ENCODE data around the gene TBX4. TPM values are rescaled to one million over a fixed set of nuclear protein-coding genes. Genes with fewer than 3 reads are reported as not detected.

Gene TBX4
- total RNA-seq, 1 donor from 2014 or later = 0.05 TPM

- intact Hi-C loops (cut with DNase I) = loop anchor here (5.0 to 10.0 kb wide), 3 partner anchors 410 to 688 kb away; no protein-coding TSS in a partner anchor
Observed at GRCh38 chr17:61412143-61412859, 39.9 kb upstream of the TBX4 start.

GRCh38 chr17:61412860-61413660, 39.2 kb upstream of the TBX4 start:
- DNase-seq (ENCODE audit: low spot score) = no peak

More at GRCh38 chr17:61412143-61412859, 39.9 kb upstream of the TBX4 start:
- DNase-seq (ENCODE audit: low spot score) = peak; percentile 91

DNA sequence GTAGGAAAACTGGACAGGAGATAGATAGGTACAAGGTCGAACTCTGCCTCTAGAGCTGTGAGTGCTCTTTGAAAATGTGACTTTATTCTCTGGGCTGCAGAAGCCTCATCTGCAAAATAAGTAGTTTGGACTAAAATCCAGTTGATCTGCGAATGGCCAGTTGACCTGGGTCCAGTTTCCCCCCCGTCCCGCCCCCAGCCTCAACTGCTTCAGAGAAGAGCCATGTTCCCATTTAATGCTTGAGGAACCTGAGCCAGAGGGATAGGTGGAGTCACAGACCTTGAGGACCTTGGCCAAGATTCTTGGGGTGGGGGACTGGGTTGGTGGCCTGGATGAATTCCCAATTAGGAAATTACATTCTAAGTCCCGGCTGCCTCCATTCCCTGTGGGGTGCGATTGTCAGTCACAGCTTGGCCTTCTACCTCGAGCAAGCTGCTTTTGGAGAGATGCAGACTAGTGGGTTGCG, 38.5 kb upstream of the TBX4 start:
- intact Hi-C loops (cut with DNase I) = loop anchor here (5.0 to 10.0 kb wide), 3 partner anchors 411 to 689 kb away; no protein-coding TSS in a partner anchor

More at GRCh38 chr17:61412860-61413660, 39.2 kb upstream of the TBX4 start:
- intact Hi-C loops (cut with DNase I) = loop anchor here (5.0 to 10.0 kb wide), 3 partner anchors 411 to 688 kb away; no protein-coding TSS in a partner anchor

DNA sequence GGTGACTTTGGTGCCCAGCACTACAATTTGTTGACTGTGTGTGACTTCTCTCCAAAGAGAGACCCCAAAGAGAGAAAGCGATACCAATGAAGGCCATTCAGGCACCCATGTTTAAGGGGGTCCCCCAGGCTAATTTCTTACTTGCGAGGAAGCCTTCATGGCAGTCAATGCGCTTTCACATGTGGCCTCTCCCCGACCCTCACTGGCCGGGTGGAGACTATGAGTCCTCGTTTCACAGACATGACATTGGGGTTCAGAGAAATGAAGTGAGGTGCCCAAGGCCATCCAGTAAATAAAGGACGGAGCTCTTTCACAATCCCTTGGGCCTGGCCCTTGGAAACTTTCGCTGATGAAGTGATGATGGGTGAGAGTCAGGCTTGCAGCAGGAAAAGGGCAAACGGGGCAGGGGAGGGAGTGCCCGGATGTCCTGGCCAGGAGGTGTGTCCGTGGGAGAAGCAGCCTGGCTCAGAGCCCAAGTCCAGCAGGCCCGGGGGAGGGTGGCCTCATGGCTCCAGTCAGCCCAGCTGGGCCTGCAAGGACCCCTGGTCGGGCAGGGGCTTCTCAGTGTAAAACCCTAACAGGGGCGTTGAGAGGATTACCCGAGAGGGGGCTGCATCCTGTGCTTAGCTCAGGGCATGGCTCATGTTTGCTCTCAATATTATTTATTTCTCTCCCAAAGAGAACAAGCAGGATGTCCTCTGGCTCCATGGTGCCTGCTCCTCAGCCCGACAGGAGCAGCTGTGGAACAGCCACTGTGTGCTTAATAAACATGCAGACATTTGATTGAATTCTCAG, 37.9 kb upstream of the TBX4 start:
- no peak for DNase-seq (ENCODE audit: low spot score)
- intact Hi-C loops (cut with DNase I) = loop anchor here (5.0 to 10.0 kb wide), 3 partner anchors 412 to 690 kb away; no protein-coding TSS in a partner anchor

More for the DNA sequence above, 38.5 kb upstream of the TBX4 start:
- no peak for DNase-seq (ENCODE audit: low spot score)

GRCh38 chr17:61414936-61415251, 37.3 kb upstream of the TBX4 start:
- intact Hi-C loops (cut with DNase I) = loop anchor here (5.0 to 10.0 kb wide), 4 partner anchors 413 to 690 kb away; partner anchors contain the start of gene MED13
- no peak for DNase-seq (ENCODE audit: low spot score)

GRCh38 chr17:61415374-61416210, 36.6 kb upstream of the TBX4 start:
- no peak for DNase-seq (ENCODE audit: low spot score)
- intact Hi-C loops (cut with DNase I) = loop anchor here (2.0 to 10.0 kb wide), 3 partner anchors 135 to 691 kb away; partner anchors contain the start of gene MED13

- DNase-seq (ENCODE audit: low spot score) = no peak
- intact Hi-C loops (cut with DNase I) = loop anchor here (2.0 to 10.0 kb wide), 3 partner anchors 135 to 691 kb away; partner anchors contain the start of gene MED13
Observed at GRCh38 chr17:61416211-61416539, 36.0 kb upstream of the TBX4 start.

GRCh38 chr17:61416540-61417363, 35.5 kb upstream of the TBX4 start:
- intact Hi-C loops (cut with DNase I) = loop anchor here (2.0 to 10.0 kb wide), 3 partner anchors 134 to 692 kb away; partner anchors contain the start of gene MED13
- peak; percentile 92 for DNase-seq (ENCODE audit: low spot score)

DNA sequence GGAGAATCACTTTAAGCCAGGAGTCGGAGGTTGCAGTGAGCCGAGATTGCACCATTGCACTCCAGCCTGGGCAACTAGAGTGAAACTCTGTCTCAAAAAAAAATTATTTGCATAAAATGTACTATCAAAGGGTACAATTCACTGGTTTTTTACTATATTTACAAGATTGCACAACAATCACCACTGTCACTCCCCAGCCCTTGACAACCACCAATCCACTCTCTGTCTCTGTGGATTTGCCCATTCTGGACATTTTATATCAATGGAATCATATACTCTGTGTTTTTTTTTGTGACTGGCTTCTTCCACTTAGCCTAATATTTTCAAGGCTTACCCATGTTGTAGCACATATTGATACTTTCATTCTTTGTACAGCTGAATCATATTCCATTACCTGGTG, 33.8 kb upstream of the TBX4 start:
- intact Hi-C loops (cut with DNase I) = loop anchor here (5.0 to 10.0 kb wide), 2 partner anchors 649 to 694 kb away; partner anchors contain the start of gene MED13
- no peak for DNase-seq (ENCODE audit: low spot score)

- no peak for DNase-seq (ENCODE audit: low spot score)
- intact Hi-C loops (cut with DNase I) = loop anchor here (5.0 to 10.0 kb wide), 2 partner anchors 648 to 695 kb away; partner anchors contain the start of gene MED13
Observed at GRCh38 chr17:61419496-61420046, 32.7 kb upstream of the TBX4 start.

DNA sequence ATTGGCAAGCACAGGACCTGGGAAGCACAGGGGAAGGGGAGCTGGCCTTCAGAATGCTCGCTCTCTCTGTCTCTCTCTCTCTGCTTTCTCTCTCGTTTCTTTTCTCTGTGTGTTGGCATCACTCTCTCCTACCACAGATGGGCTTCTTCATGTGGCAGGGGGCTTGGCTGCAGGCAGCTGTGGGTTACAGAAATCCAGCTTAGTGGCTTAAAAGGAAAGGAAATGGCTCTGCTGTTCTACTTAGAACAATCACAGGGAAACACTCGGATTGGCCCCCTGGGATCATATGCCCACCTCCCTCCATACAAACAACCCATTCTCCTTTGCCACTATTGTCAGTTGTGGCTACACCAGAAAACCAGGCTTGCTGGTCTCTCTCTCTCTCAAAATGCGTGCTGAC, 32.2 kb upstream of the TBX4 start:
- no peak for DNase-seq (ENCODE audit: low spot score)
- intact Hi-C loops (cut with DNase I) = no loop called here

GRCh38 chr17:61420745-61421398, 31.4 kb upstream of the TBX4 start:
- intact Hi-C loops (cut with DNase I) = no loop called here
- no peak for DNase-seq (ENCODE audit: low spot score)

DNA sequence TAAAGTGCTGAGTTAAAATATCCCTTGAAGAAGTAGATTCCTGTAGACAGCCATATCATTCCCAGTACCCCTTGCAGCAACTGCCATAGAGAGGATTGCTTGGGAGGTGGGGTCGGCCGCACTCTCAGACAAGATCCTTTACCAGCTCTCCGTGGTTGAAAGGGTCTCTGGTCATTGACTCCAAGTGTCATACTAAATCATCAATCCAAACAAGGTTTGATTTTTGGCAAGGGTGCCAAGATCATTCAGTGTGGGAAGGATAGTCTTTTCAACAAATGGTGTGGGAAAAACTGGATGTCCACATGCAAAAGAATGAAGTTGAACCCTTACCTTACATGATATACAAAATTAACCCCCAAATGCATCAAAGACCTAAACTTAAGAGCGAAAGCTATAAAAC, 30.8 kb upstream of the TBX4 start:
- no peak for DNase-seq (ENCODE audit: low spot score)
- intact Hi-C loops (cut with DNase I) = no loop called here

- no peak for DNase-seq (ENCODE audit: low spot score)
- intact Hi-C loops (cut with DNase I) = no loop called here
Observed at GRCh38 chr17:61422116-61422799, 30.0 kb upstream of the TBX4 start.

- no peak for DNase-seq (ENCODE audit: low spot score)
- intact Hi-C loops (cut with DNase I) = no loop called here
Observed at GRCh38 chr17:61422869-61423268, 29.4 kb upstream of the TBX4 start.

GRCh38 chr17:61423967-61424649, 28.1 kb upstream of the TBX4 start:
- DNase-seq (ENCODE audit: low spot score) = no peak
- intact Hi-C loops (cut with DNase I) = no loop called here

All from cardiac septum (tissue), 1 donor.